Tibial artery (tissue), 4 donors: ENCODE measurements around the gene DRC3.
"Not testable (repeated sequence)": the region's sequence is repeated elsewhere in the genome, so short reads cannot be mapped to it uniquely, and the experiment has no call there.

ENCODE experiments used
- DNase-seq, 2 donors: peaks; one replicate each; pipeline ENCODE4 v3.0.0-alpha.2; 2019
- H3K27ac ChIP-seq, 2 donors: fragments of 200-600 bp; sonication (generic) in 1 of 2; 1 replicate in 1 of 2; 2 replicates in 1 of 2; pipeline ENCODE4 v1.5.1; 2018 to 2019; ENCODE audit warnings: mild to moderate bottlenecking in 1 of 2
- H3K27me3 ChIP-seq, 2 donors: fragments of 200-600 bp; sonication (generic) in 1 of 2; one replicate each; pipeline versions ENCODE4 v1.5.1 to v1.6.0; 2016 to 2019
- H3K36me3 ChIP-seq, 3 donors: fragments of 200-600 bp; sonication (generic) in 2 of 3; one replicate each; pipeline ENCODE4 v1.5.1; 2016 to 2019; ENCODE audit warnings: mild to moderate bottlenecking in 2 of 3
- H3K4me1 ChIP-seq, 4 donors: fragments of 200-600 bp; sonication (generic) in 2 of 4; 1 replicate in 3 of 4; 2 replicates in 1 of 4; pipeline ENCODE4 v1.5.1; 2016 to 2019
- H3K4me3 ChIP-seq, 2 donors: fragments of 200-600 bp; sonication (generic) in 1 of 2; 1 replicate in 1 of 2; 2 replicates in 1 of 2; pipeline ENCODE4 v1.5.1; 2018 to 2019; ENCODE audit warnings: mild to moderate bottlenecking in 2 of 2
- H3K9me3 ChIP-seq, 3 donors: fragments of 200-600 bp; sonication (generic) in 1 of 3; one replicate each; pipeline ENCODE4 v1.5.1; 2016 to 2019
- intact Hi-C: fragments of 100-400 bp; cut with DNase I; formaldehyde crosslinking; loops from one replicate; pipeline ENCODE4 v1.15.0; 2023; ENCODE audit warnings: low total_unique reads
- TF ChIP-seq, protein P1 (sequence below), 2 experiments: fragments of 200-600 bp in 1 of 2; fragments of 450-650 bp in 1 of 2; IDR thresholded peaks; one replicate each; pipeline ENCODE4 v1.5.1; 2017 to 2019; ENCODE audit warnings: antibody characterized with exemption in 2 of 2, mild to moderate bottlenecking in 1 of 2, moderate library complexity in 1 of 2

The DRC3 gene

GRCh38 chr17:17990282-17990681, 17.6 kb downstream of the DRC3 start:
- no peak for DNase-seq
- Histone ChIP-seq H3K27ac (no peak overlapping the region), H3K9me3 (no peaks in the 10 kb centered on the region), H3K4me3 (no peak overlapping the region), H3K4me1 (no peaks in the 10 kb centered on the region), H3K36me3 (peaks cover 0 to 66% (median 0%) of the 10 kb centered on the region in 3 donors), H3K27me3 (no peaks in the 10 kb centered on the region)
- intact Hi-C loops: no loop called here
- TF ChIP-seq, protein P1, sequence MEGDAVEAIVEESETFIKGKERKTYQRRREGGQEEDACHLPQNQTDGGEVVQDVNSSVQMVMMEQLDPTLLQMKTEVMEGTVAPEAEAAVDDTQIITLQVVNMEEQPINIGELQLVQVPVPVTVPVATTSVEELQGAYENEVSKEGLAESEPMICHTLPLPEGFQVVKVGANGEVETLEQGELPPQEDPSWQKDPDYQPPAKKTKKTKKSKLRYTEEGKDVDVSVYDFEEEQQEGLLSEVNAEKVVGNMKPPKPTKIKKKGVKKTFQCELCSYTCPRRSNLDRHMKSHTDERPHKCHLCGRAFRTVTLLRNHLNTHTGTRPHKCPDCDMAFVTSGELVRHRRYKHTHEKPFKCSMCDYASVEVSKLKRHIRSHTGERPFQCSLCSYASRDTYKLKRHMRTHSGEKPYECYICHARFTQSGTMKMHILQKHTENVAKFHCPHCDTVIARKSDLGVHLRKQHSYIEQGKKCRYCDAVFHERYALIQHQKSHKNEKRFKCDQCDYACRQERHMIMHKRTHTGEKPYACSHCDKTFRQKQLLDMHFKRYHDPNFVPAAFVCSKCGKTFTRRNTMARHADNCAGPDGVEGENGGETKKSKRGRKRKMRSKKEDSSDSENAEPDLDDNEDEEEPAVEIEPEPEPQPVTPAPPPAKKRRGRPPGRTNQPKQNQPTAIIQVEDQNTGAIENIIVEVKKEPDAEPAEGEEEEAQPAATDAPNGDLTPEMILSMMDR (IDR thresholded peaks at IDR 0.05): no peak

GRCh38 chr17:17993366-17993765, 20.7 kb downstream of the DRC3 start:
- H3K27me3 ChIP-seq: no peaks in the 10 kb centered on the region
- H3K27ac ChIP-seq: no peak overlapping the region
- no peak overlapping the region for H3K4me3 ChIP-seq
- intact Hi-C loops: no loop called here
- DNase-seq: no peak
- H3K36me3 ChIP-seq: peaks cover 0 to 68% (median 0%) of the 10 kb centered on the region in 3 donors
- no peaks in the 10 kb centered on the region for H3K9me3 ChIP-seq
- no peaks in the 10 kb centered on the region for H3K4me1 ChIP-seq
- TF ChIP-seq, protein P1 (IDR thresholded peaks at IDR 0.05): no peak

GRCh38 chr17:17993852-17994251, 21.2 kb downstream of the DRC3 start:
- no peaks in the 10 kb centered on the region for H3K9me3 ChIP-seq
- intact Hi-C loops: no loop called here
- H3K27me3 ChIP-seq: no peaks in the 10 kb centered on the region
- no peak overlapping the region for H3K27ac ChIP-seq
- peaks cover 0 to 63% (median 0%) of the 10 kb centered on the region in 3 donors for H3K36me3 ChIP-seq
- no peak overlapping the region for H3K4me3 ChIP-seq
- no peaks in the 10 kb centered on the region for H3K4me1 ChIP-seq
- DNase-seq: no peak
- TF ChIP-seq, protein P1 (IDR thresholded peaks at IDR 0.05): no peak

- DNase-seq: no peak
- intact Hi-C loops: no loop called here
- no peaks in the 10 kb centered on the region for H3K27me3 ChIP-seq
- no peaks in the 10 kb centered on the region for H3K9me3 ChIP-seq
- H3K4me3 ChIP-seq: no peak overlapping the region
- H3K36me3 ChIP-seq: peaks cover 0 to 57% (median 0%) of the 10 kb centered on the region in 3 donors
- H3K4me1 ChIP-seq: no peaks in the 10 kb centered on the region
- no peak overlapping the region for H3K27ac ChIP-seq
- TF ChIP-seq, protein P1 (IDR thresholded peaks at IDR 0.05): no peak
Observed at GRCh38 chr17:17994271-17995069, 21.8 kb downstream of the DRC3 start.

DNA sequence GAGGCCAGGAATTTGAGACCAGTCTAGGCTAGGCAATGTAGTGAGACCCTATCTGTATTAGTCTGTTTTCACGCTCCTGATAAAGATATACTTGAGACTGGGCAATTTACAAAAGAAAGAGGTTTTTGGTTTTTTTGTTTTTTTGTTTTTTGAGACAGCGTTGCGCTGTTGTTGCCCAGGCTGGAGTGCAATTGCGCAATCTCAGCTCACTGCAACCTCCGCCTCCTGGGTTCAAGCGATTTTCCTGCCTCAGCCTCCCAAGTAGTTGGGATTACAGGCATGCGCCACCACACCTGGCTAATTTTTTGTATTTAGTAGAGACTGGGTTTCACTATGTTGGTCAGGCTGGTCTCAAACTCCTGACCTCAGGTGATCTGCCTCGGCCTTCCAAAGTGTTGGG, 23.2 kb downstream of the DRC3 start:
- peaks cover 0 to 48% (median 0%) of the 10 kb centered on the region in 3 donors for H3K36me3 ChIP-seq
- H3K27me3 ChIP-seq, H3K27ac ChIP-seq, DNase-seq, intact Hi-C loops, H3K9me3 ChIP-seq, H3K4me3 ChIP-seq, H3K4me1 ChIP-seq: not testable (repeated sequence)

GRCh38 chr17:17998934-17999333, 26.3 kb downstream of the DRC3 start:
- TF ChIP-seq, protein P1 (IDR thresholded peaks at IDR 0.05): no peak
- intact Hi-C loops: no loop called here

More at GRCh38 chr17:17998934-17999333, 26.3 kb downstream of the DRC3 start:
- Histone ChIP-seq H3K4me1 (no peaks in the 10 kb centered on the region), H3K9me3 (no peaks in the 10 kb centered on the region), H3K36me3 (peaks cover 0 to 33% (median 0%) of the 10 kb centered on the region in 3 donors), H3K27ac (no peak overlapping the region), H3K27me3 (no peaks in the 10 kb centered on the region), H3K4me3 (no peak overlapping the region)
- DNase-seq: no peak
